Thoracic aorta (tissue), 2 donors: ENCODE measurements around the gene PSMC6. TPM values are rescaled to one million over a fixed set of nuclear protein-coding genes. Genes with fewer than 3 reads are reported as not detected.

ENCODE experiments used
- ATAC-seq: fragments of 150-250 bp; one replicate; pipeline ENCODE4 v1.8.0; 2017; ENCODE audit warnings: low read depth; ENCODE audit not compliant: insufficient number of reproducible peaks, low FRiP score
- DNase-seq: peaks from one replicate; pipeline ENCODE4 v3.0.0-alpha.2; 2020; ENCODE audit warnings: low spot score
- H3K27ac ChIP-seq, 2 donors: fragments of 200-600 bp; sonication (generic); 1 replicate in 1 of 2; 2 replicates in 1 of 2; pipeline ENCODE4 v1.5.1; 2016; ENCODE audit warnings: mild to moderate bottlenecking in 2 of 2, moderate library complexity in 2 of 2
- H3K27me3 ChIP-seq: fragments of 200-600 bp; sonication (generic); replicated peaks from 2 replicates; pipeline ENCODE4 v1.6.0; 2016; ENCODE audit warnings: mild to moderate bottlenecking; ENCODE audit not compliant: insufficient read depth
- H3K36me3 ChIP-seq: fragments of 200-600 bp; sonication (generic); one replicate; pipeline ENCODE4 v1.5.1; 2016
- H3K4me1 ChIP-seq, 2 donors: fragments of 200-600 bp; sonication (generic); 1 replicate in 1 of 2; 2 replicates in 1 of 2; pipeline versions ENCODE4 v1.5.1 to v1.6.0; 2016; ENCODE audit warnings: low read depth in 2 of 2, mild to moderate bottlenecking in 1 of 2; ENCODE audit not compliant: control insufficient read depth in 1 of 2
- H3K4me3 ChIP-seq: fragments of 200-600 bp; sonication (generic); 2 replicates; pipeline ENCODE4 v1.5.1; 2016; ENCODE audit warnings: mild to moderate bottlenecking
- H3K9me3 ChIP-seq: fragments of 200-600 bp; sonication (generic); 2 replicates; pipeline ENCODE4 v1.5.1; 2016
- total RNA-seq, 2 donors: library from RNA; depleted of rRNA; stranded (reverse); fragments of >200 nt; gene quantifications; one replicate each; pipeline versions ENCODE4 v1.1.0 to v1.2.3, GENCODE V29; 2016
- TF ChIP-seq, protein P1 (sequence below): fragments of 200-600 bp; sonication (generic); IDR thresholded peaks from one replicate; pipeline ENCODE4 v1.5.1; 2019; ENCODE audit warnings: antibody characterized with exemption

The PSMC6 gene
- total RNA-seq, 2 donors from 2014 or later = 59.0 to 89.0 TPM

- DNase-seq (no peak), ATAC-seq (no peak)
- no peak overlapping the region for H3K27ac ChIP-seq
- H3K27me3 ChIP-seq = no peaks in the 10 kb centered on the region
- no peaks in the 10 kb centered on the region for H3K9me3 ChIP-seq
- no peaks in the 10 kb centered on the region for H3K4me1 ChIP-seq
- H3K36me3 ChIP-seq = peaks cover 4% of the 10 kb centered on the region
- TF ChIP-seq, protein P1, sequence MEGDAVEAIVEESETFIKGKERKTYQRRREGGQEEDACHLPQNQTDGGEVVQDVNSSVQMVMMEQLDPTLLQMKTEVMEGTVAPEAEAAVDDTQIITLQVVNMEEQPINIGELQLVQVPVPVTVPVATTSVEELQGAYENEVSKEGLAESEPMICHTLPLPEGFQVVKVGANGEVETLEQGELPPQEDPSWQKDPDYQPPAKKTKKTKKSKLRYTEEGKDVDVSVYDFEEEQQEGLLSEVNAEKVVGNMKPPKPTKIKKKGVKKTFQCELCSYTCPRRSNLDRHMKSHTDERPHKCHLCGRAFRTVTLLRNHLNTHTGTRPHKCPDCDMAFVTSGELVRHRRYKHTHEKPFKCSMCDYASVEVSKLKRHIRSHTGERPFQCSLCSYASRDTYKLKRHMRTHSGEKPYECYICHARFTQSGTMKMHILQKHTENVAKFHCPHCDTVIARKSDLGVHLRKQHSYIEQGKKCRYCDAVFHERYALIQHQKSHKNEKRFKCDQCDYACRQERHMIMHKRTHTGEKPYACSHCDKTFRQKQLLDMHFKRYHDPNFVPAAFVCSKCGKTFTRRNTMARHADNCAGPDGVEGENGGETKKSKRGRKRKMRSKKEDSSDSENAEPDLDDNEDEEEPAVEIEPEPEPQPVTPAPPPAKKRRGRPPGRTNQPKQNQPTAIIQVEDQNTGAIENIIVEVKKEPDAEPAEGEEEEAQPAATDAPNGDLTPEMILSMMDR = peak; percentile 8
- H3K4me3 ChIP-seq = no peak overlapping the region
These were observed 28.4 kb upstream of the PSMC6 start for GRCh38 chr14:52678591-52678990.

DNA sequence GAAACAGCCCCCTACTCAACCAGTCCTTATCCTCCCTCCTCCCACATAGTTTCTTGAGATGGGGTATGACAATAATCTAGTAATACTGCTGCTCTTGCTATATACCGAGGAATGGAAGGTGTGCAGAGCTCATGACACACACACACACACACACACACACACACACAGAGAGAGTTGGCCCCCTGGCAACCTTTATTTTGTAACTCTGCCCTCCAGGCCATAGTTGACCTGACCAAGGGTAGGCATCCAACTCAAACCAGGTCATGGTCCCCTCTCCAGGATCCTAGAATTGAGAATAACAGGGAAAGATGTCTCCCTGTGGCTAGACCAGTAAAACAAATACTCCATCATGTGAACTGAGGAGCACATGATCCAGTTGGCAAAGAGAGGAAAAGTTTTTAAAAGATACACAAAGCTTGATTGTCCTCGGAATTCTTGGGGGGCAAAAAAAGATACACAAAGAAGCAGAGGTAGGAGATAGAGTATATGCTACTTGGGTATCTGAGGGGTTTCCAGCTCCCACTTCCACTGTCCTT lies 22.9 kb upstream of the PSMC6 start:
- H3K27me3 ChIP-seq = no peaks in the 10 kb centered on the region
- DNase-seq (no peak), ATAC-seq (no peak)
- no peak overlapping the region for H3K27ac ChIP-seq
- no peaks in the 10 kb centered on the region for H3K9me3 ChIP-seq
- peaks cover 5% of the 10 kb centered on the region in 2 donors for H3K4me1 ChIP-seq
- TF ChIP-seq, protein P1 = no peak
- H3K4me3 ChIP-seq = no peak overlapping the region
- peaks cover 4% of the 10 kb centered on the region for H3K36me3 ChIP-seq

- Histone ChIP-seq H3K36me3 (no peaks in the 10 kb centered on the region), H3K27ac (no peak overlapping the region), H3K9me3 (no peaks in the 10 kb centered on the region), H3K27me3 (no peaks in the 10 kb centered on the region), H3K4me1 (peaks cover 5% of the 10 kb centered on the region in 2 donors), H3K4me3 (no peak overlapping the region)
- TF ChIP-seq, protein P1 = no peak
- DNase-seq (no peak), ATAC-seq (no peak)
These were observed 20.8 kb upstream of the PSMC6 start for GRCh38 chr14:52686176-52686575.

DNA sequence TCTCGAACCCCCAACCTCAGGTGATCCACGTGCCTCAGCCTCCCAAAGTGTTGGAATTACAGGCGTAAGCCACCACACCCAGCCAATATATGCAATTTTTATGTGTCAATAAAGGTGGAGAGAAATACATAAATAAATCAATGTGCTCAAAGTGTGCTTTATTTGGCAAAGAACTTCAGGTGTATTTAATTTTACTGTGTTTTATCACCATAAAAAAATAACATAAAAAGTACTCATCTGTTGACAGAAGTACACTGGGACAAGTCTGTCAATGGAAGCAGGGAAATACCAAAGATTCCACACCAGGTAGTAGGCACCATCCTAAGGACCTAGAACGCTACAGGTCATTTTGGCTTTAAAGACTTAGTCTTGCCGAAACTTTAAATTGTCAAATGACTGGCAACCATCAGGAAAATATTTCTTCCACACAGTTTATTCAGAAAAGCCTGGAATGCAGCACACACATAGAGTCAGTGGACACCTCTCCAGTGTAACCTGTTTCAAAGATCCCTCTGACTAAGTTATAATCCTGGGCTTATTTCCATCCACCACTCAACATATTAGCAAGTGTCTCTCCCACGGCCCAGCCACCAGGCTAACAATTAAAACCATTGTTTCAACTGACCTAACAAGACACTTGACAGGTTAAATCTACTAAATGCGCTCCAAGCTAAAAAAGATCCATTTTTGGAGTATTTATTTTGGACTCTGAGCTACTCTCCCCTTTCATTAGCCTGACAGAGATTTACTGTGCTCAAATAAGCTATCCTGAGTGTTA lies 15.8 kb upstream of the PSMC6 start:
- ATAC-seq = no peak
- TF ChIP-seq, protein P1 = no peak
- H3K27ac ChIP-seq = no peak overlapping the region

DNA sequence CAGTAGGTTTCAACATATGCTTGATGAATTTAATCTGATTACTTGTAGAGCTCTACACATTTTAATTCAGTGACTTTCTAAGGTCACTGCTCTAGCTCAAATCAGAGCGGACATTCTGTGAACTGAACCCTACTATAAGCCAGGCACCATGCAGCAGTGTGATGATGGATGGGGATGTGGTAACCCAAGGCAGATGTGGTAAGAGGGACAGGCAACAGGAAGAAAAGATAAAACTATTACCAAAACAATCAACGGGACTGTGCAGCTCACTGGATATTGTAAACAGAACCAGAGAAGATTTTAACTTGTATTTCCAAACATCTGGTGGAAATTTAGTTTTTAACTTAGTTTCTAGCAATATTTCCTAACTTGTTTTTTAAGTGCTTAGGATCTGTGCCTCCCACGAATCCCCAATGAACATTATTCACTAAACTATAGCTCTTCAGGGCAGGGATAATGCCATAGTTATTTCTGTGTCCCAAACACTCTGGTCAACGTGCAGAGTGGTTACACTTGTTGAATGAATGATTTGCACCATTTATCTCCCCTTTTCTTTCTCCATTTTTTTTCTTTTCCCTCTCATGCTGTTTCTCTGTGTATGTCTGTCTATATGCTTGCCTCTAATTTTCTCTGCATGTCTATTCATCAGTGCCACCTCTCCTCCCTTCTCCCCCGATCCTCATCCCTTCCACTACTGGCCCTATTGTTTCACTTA lies 14.6 kb upstream of the PSMC6 start:
- peaks cover 14 to 30% of the 10 kb centered on the region in 2 donors for H3K4me1 ChIP-seq
- no peak for DNase-seq
- TF ChIP-seq, protein P1 = no peak
- H3K27me3 ChIP-seq = no peaks in the 10 kb centered on the region
- H3K36me3 ChIP-seq = no peaks in the 10 kb centered on the region
- H3K4me3 ChIP-seq = no peak overlapping the region
- H3K9me3 ChIP-seq = no peaks in the 10 kb centered on the region
- no peak overlapping the region for H3K27ac ChIP-seq
- no peak for ATAC-seq

More for the DNA sequence above, 15.8 kb upstream of the PSMC6 start:
- no peaks in the 10 kb centered on the region for H3K9me3 ChIP-seq
- no peak overlapping the region for H3K4me3 ChIP-seq
- peaks cover 14 to 30% of the 10 kb centered on the region in 2 donors for H3K4me1 ChIP-seq
- H3K27me3 ChIP-seq = no peaks in the 10 kb centered on the region
- H3K36me3 ChIP-seq = no peaks in the 10 kb centered on the region
- DNase-seq = no peak
